ENCODE measurements around the gene CASP7.

Gene CASP7

DNA sequence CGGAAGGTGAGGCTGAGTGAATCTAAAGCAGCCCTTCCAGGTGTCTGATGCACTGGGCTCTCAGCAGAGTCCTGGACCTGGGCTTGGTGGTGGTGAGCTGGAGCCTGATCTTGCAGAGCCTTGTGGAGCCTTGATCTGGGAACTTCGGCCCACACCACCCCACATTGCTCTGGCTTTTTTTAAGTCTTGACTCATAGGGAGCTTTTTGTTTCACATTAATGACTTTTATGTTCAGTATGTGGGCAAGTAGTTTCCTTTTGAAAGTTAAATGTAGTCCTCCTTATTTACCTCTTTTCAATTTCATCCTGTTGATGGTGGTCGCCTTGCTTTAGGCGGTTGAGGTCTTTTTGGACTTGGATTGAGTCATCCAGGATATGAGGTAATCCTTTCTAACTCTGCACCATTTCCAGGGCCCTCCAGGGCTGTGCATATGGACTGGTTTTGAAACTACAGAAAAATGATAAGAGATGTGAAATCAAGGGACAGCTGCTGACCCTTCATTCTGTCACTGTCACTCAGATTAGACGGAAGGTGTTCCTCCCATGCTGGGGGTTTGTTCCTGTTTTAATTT lies 12.9 kb upstream of the CASP7 start:
- no peak for DNase-seq (ENCODE audit: low spot score)

DNA sequence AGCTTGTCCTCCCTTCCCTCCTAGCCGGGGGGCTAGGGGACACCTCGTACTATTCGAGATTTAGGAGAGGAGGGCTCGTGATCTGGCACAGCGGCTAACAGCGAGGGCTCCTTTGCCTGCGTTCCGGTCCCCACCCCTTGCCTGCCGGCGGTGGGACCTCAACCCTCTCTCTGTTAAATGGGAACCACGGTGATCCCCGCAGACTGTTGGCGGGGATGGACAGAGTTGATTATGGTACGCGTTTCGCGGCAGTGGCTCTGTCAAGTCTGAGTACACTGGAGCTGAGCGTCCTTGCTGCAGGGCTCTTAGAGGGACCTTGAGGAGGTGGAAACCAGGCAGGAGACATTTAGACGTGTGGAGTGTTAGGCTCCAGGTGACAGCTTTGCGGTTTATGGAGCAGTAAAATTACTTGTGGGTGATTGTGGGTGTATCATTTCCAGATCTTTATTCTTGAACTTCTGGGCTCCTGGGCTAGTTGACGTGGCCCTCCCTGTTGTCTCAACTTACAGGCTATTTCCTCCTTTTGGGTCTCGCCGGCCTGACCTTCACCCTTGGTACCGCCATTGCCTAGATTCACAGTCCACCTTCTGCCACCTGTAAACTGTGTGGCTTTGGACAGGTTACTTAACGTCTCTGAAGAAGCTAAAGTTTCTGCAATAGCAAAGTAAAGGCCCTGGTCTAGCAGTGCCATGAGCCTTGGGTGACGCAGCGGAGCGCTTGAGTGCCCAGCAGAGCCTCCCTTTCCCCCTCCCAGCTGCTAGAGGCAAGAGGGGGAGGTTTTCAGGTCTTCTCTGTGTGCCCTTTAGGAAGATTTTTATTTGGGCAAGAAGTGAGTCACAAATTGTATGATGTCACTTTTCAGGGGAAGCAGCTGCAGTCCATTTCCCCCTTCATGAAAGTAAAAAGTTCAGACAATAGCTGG lies 739 bp downstream of the CASP7 start:
- DNase-seq (ENCODE audit: low spot score), result no peak

DNA sequence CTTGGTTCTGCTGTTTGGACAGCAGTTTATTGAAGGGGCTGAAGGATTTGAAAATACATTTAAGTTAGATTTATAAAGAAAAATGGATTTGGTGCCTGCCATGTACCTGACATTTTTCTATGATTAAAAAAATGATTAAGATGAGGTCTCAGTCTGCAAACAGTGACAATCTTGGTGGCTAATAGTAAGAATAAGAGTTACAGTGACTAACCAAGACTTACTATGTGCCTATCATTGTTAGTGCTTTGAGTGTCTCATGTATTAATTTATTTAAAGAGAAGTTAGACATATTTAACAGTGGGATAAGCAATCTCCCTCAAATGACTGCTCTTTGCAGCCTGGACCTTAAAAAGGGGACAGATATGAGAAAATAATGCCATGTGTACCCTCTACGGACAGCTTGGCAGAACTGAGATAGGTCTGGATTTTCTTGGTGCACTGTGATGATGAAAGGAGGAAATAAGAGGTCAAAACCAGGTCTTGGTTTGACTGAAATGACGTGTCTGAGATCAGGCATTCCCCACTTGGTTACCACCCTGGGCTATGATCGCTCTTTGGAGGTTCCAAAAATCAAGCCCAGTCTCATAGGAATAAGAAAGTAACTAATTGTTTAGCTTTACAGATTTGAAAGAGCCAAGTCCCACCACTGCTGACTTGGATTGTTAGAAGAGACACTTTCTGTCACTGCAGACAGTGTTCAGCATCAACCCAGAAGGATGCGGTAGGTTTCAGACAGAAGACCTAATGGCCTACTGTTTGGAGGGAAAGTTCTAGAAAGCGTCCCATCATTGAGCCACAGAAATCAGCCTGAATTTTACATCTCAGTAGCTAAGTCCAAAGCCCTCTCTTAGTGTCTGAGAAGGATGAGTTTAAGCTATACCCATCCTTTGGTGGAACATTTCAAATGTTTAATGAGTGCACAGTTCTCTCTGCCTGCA lies 2.1 kb downstream of the CASP7 start:
- no peak for DNase-seq (ENCODE audit: low spot score)

DNA sequence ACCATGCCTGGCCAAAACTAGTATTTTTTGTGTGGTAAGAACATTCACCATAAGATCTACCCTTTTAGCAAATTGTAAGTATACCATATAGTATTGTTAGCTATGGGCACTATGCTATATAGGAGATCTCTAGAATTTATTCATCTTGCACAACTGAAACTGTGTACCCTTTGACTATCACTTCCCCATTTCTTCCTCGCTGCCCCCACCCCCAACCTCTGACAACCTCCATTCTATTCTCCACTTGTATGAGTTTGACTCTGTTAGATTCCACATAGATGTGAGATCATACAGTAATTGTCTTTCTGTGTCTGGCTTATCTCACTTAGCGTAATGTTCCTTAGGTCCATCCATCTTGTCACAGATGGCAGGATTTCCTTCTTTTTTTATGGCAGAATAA lies 3.6 kb downstream of the CASP7 start:
- DNase-seq (ENCODE audit: low spot score), result no peak

DNA sequence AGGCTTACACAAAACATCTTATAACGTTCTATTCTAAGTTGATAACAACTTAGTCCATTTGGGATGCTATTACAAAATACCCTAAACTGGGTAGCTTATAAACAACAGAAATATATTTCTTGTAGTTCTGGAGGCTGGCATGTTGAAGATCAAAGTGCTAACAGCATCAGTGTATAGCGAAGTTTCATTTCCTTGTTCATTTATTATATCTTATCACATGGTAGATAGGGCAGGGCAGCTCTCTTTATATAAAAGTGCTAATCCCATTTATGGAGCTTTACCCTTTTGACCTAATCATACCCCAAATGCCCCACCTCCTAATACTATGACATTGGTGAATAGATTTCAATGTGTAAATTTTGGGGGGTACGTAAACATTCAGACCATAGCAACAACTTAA lies 6.3 kb downstream of the CASP7 start:
- DNase-seq (ENCODE audit: low spot score), result no peak

DNA sequence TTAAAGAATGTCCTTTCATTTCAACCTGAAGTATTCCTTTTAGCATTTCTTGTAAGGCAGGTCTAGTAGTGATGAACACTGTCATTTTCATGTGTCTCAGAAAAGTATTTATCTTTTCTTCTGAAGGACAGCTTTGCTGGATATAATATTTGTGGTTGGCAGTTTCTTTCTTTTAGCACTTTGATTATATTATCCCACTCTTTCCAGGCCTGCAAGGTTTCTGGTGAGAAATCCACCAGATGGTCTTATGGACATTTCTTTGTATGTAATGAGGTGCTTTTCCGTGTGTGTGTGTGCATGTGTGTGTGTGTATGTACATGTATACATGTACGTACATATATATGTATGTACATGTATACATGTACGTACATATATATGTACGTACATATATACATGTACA lies 7.3 kb downstream of the CASP7 start:
- DNase-seq (ENCODE audit: low spot score), result no peak

DNA sequence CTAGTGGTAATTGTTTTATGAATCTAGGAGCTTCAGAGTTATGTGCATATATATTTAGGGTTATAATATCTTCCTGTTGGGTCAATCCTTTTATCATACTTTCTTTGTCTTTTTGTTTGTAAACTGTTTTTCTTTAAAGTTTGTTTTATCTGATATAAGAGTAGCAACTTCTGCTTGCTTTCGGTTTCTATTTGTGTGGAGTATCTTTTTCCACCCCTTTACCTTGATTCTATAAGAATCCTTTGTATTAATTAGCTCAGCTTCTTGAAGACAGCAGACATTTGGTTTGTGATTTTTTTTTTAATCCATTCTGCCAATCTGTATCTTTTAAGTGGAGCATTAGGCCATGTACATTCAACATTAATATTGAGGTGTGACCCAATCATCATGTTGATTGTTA lies 9.3 kb downstream of the CASP7 start:
- no peak for DNase-seq (ENCODE audit: low spot score)

DNA sequence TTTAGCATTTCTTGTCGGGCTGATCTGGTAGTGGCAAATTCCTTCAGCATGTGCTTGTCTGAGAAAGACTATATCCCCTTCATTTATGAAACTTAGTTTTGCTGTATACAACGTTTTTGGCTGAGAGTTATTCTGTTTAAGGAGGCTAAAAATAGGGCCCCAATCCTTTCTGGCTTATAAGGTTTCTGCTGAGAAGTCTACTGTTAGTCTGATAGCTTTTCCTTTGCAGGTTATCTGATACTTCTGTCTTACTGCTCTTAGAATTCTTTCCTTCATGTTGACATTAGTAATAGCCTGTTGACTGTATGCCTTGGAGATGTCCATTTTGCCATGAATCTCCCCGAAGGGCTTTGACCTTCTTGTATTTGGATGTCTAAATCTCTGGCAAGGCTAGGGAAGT lies 9.9 kb downstream of the CASP7 start:
- no peak for DNase-seq (ENCODE audit: low spot score)

DNA sequence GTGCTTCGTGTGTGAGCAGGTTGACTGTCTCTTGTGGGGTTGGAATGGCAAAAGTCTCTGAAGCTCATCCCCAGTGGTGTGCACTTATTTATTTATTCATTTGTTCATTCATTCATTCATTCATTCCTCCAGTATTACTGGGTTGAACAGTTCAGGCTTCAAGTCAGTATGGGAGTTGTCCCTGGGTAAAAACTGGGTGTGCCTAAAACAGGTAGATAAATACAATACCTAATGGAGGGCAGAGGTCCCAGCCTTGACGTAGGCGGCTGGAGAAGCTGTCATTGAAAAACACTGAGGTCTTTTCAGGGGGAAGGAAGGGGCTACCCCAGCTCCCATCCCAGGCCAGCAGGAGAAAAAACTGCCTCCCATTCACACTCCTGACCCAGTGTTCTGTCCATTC lies 11.0 kb downstream of the CASP7 start:
- no peak for DNase-seq (ENCODE audit: low spot score)

DNA sequence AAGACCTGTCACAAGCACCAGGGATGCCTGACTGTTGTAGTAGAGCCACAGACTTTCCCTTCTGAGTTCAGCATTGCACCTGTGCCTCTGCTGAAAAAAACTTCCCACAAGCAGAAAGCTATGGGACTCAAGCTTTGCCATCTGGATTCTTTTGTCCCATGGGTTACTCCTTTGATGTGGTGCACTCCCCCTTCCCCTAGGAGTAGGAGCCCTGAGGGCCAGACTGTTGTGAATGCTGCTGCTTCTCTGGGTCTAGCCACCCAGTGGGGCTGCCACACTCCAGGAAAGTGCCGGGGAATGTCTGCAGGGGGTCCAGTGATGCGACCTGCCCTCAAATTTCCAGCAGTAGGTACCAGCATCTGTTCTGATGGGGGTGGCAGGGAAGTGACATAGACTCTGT lies 11.7 kb downstream of the CASP7 start:
- no peak for DNase-seq (ENCODE audit: low spot score)

DNA sequence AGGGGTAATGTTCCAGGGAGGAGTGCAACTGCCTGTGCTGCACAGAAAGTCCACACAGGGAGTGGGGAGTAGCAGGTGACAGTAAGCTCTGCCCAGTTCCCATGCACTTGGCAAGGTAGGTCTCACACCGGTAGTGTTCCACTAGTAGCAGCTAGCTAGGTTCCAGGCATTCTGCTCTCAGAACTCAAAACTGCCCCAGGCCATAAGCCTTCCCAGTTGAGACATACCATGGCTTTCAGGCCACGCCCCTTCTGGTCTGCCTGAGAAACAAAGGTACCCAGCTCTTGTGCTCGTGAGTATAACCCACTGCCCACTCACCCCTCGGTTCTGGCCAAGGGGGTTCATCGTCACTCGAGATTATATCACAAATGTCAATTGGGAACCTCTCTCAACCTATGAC lies 12.6 kb downstream of the CASP7 start:
- no peak for DNase-seq (ENCODE audit: low spot score)

DNA sequence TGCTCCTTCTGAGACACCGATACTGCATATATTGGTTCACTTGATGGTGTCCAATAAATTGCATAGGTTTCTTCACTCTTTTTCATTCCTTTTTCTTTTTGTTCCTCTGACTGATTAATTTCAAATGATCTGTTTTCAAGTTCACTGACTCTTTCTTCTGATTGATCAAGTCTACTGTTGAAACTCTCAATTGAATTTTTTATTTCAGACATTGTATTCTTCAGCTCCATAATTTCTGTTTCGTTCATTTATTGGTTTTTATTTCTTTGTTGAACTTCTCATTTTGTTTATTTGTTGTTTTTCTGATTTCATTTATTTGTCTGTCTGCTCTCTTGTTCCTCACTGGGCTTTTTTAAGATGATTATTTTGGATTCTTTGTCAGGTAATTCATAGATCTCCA lies 13.6 kb downstream of the CASP7 start:
- no peak for DNase-seq (ENCODE audit: low spot score)

DNA sequence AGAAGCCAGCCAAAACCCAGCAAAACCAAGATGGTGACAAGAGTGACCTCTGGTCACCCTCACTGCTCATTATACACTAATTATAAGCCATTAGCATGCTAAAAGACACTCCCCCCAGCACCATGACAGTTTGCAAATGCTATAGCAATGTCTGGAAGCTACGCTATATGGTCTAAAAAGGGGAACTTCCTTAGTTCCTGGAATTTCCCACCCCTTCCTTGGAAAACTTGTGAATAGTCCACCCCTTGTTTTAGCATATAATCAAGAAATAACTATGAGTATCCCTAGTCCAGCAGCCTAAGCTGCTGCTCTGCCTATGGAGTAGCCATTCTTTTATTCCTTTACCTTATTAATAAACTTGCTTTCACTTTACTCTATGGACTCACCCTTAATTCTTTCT lies 16.0 kb downstream of the CASP7 start:
- DNase-seq (ENCODE audit: low spot score), result no peak

DNA sequence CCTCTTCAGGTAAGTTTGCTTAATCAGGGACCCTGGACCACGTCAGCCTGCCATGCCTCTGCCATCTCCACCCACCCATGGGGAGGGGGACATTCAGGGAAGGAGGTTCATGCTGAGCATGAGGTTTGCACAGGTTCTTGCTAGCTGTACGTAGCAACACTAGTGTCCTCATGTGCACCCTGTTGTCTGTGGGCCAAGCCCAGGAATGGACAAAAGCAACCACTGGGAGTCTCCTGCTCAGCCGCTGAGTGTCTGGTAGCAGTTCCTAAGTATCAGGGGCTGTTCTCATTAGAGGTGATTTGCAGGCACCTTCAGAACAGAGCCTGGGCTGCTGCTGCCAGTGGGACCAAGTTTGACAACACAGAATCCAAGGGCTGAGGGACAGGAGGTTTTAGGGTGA lies 17.9 kb downstream of the CASP7 start:
- no peak for DNase-seq (ENCODE audit: low spot score)

DNA sequence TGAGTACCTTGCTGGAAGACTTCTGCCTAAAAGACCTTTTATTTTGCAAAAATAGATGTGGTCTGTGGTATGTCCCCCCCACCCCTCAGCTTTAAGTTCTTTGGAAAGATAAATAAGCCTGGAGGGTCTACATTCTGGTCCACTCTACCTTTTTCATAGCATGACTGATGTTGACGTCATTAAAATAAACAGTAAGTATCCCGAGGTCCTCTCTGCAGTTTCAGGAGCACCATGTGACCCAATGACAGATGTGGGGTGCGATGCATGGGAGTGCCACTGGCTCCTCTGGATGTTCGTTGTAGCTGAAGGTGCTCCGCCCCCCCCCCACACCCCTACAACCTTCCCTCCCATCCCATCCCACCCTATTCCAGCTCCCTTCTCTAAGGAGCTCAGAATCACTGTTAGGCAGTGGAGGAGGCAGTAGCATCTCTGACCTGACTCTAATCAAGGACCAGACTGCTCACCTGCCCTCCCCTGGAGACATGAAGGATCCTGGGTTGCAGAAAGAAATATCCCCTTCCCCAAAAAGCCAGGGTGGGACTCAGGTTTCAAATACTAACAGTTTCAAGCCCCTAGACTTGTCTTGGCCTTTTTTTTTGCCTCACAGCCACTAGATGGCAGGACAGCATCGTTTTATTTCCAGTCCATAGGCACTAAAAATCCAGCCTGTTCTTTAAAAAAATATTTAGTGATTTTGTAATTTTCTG lies 25.1 kb downstream of the CASP7 start:
- DNase-seq (ENCODE audit: low spot score), result peak; percentile 59

DNA sequence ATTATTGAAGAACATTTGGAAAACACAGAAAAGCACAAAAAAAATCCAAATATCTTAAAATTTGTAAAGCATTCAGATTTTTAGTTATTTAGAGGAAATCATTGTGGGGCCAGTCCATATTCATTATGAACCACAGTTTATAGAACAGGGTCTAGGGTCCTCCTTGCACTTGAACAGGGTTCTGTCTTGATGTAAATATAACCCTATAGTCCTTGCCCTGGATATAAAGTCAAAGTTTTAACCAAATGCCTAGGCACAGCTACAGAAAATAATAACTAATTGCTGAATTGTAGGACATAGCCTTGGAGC lies 25.6 kb downstream of the CASP7 start:
- no peak for DNase-seq (ENCODE audit: low spot score)

DNA sequence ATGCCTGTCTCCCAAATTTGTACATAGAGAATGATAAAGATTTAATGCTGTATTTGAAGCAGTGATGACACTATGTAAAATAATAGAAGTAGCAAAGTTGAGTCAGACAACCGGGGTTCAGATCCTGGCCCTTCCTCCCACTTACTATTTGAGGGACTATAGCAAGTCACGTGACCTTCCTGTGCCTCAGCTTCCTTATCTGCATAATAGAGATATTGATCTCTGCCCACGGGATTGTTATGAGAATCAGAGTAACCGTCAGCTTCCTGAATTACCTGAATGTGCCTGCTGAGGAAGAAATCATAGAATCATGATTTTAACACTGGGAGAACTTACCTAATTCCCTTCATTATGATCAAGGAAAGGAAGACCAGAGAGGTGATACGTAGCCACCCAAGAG lies 26.9 kb downstream of the CASP7 start:
- DNase-seq (ENCODE audit: low spot score), result no peak

DNA sequence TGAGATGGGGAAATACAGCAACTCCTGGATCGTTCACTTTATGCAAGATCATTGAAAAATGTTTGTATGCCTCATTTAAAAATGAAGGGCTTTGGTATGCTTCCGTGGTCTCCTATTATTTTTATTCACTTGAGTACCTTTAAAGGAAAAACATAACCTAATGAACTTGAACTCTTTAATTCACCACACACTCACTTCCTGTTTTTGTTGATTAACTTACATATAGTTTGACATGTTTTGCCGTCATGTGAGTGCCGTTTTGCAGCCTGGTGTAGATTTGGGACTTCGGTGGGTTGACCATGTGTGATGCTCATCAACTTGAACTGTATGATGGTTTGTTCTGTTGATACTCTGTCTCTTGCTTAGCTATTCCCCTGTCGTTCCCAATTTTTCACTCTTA lies 28.9 kb downstream of the CASP7 start:
- DNase-seq (ENCODE audit: low spot score), result no peak

DNA sequence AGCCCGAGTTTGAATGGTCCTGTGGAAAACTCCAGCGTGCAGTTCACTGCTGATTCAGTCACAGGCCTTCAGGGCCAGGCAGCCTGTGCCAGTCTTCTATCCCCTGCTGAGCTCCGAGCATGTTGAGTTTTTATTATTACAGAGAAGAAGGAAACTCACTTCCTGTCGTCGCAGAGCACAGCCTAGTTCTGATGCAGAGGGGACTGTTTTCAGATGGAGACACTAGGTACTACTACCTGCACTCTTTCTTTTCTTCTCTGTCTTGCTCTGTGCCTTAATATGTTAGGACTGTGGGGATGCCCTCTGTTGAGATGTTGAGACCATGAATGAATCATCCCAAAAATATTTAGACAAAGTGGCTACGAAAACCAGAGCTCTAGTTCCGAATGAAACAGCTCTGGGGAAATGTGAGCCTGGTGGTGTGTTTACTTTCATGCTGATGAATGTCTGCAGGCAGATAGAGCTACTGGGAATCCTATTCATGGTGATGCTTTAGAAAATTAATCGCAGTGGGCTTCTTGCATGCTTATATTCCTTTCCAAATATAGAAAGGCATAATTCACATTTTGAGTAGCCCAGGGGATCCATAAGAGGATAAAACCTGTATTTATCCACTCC lies 29.6 kb downstream of the CASP7 start:
- DNase-seq (ENCODE audit: low spot score), result no peak

DNA sequence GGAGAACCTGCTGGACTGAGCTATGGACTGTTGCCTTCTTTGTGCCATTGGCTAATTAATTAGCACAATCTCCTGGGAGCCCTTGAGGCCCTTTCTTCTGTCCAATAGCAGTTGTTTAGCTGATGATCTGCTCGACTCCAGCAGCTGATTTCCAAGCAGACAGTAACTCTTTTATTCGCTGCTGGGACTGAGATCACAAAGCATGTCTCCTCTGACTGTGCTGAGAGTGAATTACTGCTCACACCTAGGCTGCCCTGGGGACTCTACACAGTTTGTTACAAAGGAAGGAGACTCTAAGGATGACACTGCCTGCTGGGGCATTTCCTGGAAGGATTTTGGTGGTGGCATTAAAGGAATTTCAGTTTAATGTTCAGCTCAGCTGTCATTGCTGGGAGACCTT lies 31.4 kb downstream of the CASP7 start:
- no peak for DNase-seq (ENCODE audit: low spot score)

DNA sequence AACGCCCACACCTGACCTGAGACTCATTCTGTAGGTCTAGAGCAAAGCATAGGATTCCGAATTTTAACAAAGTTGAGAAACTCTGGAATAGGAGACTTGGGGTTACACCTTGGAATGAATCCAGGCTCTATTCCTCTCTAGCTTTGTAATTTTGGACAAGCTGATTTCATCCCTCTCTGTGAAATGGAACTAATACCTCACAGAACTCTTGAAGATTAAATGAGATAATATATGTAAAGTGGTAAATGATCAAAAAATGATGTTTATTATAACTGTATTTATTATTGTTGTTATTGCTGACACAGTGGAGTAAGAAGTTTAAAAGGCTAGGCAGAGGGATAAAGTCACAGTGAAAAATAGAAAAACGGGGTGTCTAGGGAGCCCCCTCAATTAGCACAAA lies 32.3 kb downstream of the CASP7 start:
- no peak for DNase-seq (ENCODE audit: low spot score)

Measured in putamen (tissue), 1 donor.